Cardiac muscle cell (in vitro differentiated cells and primary cell): ENCODE data around the gene ODC1. TPM values are rescaled to one million over a fixed set of nuclear protein-coding genes. Genes with fewer than 3 reads are reported as not detected.

Experiments
- DNase-seq, 2 donors: peaks; one replicate each; pipeline versions ENCODE4 v3.0.0 to v3.0.0-alpha.2; 2010 to 2017; ENCODE audit warnings: low read depth in 1 of 2, low spot score in 1 of 2
- H3K27ac ChIP-seq: fragments of 200-600 bp; sonication (generic); 2 replicates; pipeline ENCODE4 v1.5.1; 2016
- H3K27me3 ChIP-seq: fragments of 200-600 bp; sonication (generic); 2 replicates; pipeline ENCODE4 v1.6.0; 2016; ENCODE audit warnings: control low read depth
- H3K36me3 ChIP-seq: fragments of 200-600 bp; sonication (generic); 2 replicates; pipeline ENCODE4 v1.5.1; 2016; ENCODE audit warnings: control low read depth
- H3K4me1 ChIP-seq: fragments of 200-600 bp; sonication (generic); 2 replicates; pipeline ENCODE4 v1.8.1; 2017; ENCODE audit warnings: low read depth, mild to moderate bottlenecking, mixed run types
- H3K4me3 ChIP-seq: fragments of 200-600 bp; sonication (generic); 2 replicates; pipeline ENCODE4 v1.5.1; 2016; ENCODE audit warnings: mild to moderate bottlenecking
- H3K9me3 ChIP-seq: fragments of 200-600 bp; sonication (generic); 2 replicates; pipeline ENCODE4 v1.5.1; 2017; ENCODE audit warnings: low read depth, mild to moderate bottlenecking, control low read depth
- CTCF ChIP-seq: IDR thresholded peaks from 2 replicates; pipeline ENCODE4 v1.5.1; 2012; ENCODE audit warnings: low read depth, mild to moderate bottlenecking, low read length
- polyA plus RNA-seq: library from polyadenylated mRNA; unstranded; fragments of >200 nt; fragmentation: Nextera tagmentation; extraction: Ambion mirVana; gene quantifications from 2 replicates; pipeline ENCODE4 v1.2.1, GENCODE V29; 2016
- total RNA-seq: library from RNA; depleted of rRNA; stranded (reverse); fragments of >200 nt; gene quantifications from 2 replicates; pipeline ENCODE4 v1.2.3, GENCODE V29; 2016

The ODC1 gene
- total and polyA plus RNA-seq, 2 experiments from 2014 or later = 117 to 129 TPM

DNA sequence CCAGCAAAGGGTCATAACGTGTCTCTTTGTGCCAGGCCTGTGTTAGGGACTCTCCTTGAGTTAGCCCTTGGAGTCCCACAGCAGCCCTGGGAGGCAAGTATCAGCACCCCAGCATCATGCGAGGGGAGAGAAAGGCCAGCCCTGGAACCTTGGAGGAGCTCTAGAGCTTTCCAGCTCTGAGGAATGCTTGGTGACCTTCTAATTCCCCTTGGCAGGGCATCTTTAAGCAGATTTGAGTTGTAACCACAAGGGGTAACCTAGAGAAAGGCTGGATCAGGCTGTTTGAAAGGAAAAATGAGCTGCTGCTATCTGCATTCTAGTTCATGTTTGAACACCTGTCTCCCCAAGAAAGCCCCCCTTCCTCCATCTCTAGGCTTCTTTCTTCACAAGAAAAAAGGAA lies 23.8 kb upstream of the ODC1 start:
- no peaks in the 10 kb centered on the region for H3K9me3 ChIP-seq
- DNase-seq = no peak
- H3K4me1 ChIP-seq = peaks cover 3% of the 10 kb centered on the region

DNA sequence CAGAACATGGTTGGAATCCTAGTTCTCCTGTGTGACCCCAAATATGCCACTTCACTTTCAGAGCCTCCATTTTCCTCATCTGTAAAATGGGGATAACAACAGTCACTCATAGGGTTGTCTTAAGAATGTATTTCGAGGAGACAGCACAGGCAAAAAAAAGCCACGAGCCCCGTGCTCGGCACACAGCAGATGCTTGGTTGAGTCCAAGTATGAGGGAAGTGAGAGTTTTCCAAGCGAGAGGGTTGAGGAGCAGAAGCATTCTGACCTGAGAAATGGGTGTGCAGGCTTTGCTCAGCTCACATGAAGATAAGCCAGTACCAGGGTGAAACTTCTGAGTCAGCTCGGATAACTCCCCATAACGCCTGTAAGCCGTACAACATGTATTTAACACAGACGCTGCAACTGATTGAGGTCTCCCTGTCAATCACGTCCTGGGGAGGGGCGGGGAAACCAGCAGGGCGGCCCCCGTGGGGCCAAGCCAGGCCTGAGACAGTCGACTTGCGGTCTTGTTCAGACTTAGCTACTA lies 23.0 kb upstream of the ODC1 start:
- no peak for DNase-seq
- no peak overlapping the region for H3K4me3 ChIP-seq
- peaks cover 2% of the 10 kb centered on the region for H3K27me3 ChIP-seq
- no peaks in the 10 kb centered on the region for H3K9me3 ChIP-seq
- no peak overlapping the region for H3K27ac ChIP-seq
- TF ChIP-seq CTCF = no peak
- H3K4me1 ChIP-seq = peaks cover 3% of the 10 kb centered on the region
- H3K36me3 ChIP-seq = no peaks in the 10 kb centered on the region

More for the DNA sequence above, 23.8 kb upstream of the ODC1 start:
- H3K27me3 ChIP-seq = peaks cover 2% of the 10 kb centered on the region
- H3K4me3 ChIP-seq = no peak overlapping the region
- H3K36me3 ChIP-seq = no peaks in the 10 kb centered on the region
- no peak for TF ChIP-seq CTCF
- H3K27ac ChIP-seq = no peak overlapping the region

GRCh38 chr2:10469955-10470608 lies 22.0 kb upstream of the ODC1 start:
- TF ChIP-seq CTCF = no peak
- H3K36me3 ChIP-seq = no peaks in the 10 kb centered on the region
- H3K4me3 ChIP-seq = no peak overlapping the region
- no peaks in the 10 kb centered on the region for H3K9me3 ChIP-seq
- no peak for DNase-seq
- H3K27ac ChIP-seq = no peak overlapping the region
- no peaks in the 10 kb centered on the region for H3K27me3 ChIP-seq
- peaks cover 3% of the 10 kb centered on the region for H3K4me1 ChIP-seq

DNA sequence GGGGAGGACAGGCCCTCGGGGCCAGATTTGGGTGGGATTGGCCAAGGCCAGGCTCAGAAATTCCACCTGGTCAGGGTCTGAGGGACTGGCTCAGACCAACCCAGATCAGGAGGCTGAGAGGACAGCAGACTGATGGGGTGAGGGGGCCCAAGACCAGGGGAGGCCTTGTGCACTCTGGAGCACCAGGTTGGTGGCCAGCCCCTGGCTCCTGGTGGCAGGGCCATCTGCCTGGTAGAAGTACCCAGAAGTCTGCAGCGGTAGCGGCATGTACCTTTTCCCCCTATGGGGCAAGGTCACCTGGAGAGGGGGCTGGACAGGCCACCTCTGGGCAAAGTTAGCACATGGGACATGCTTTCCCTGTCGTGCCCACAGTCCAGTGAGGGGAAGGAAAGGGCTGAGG lies 21.2 kb upstream of the ODC1 start:
- H3K27me3 ChIP-seq = no peaks in the 10 kb centered on the region
- TF ChIP-seq CTCF = no peak
- DNase-seq = no peak
- no peak overlapping the region for H3K27ac ChIP-seq
- no peaks in the 10 kb centered on the region for H3K36me3 ChIP-seq
- peaks cover 3% of the 10 kb centered on the region for H3K4me1 ChIP-seq
- no peaks in the 10 kb centered on the region for H3K9me3 ChIP-seq
- no peak overlapping the region for H3K4me3 ChIP-seq

GRCh38 chr2:10467401-10467800 lies 19.3 kb upstream of the ODC1 start:
- Histone ChIP-seq H3K27ac (no peak overlapping the region), H3K36me3 (no peaks in the 10 kb centered on the region), H3K4me3 (no peak overlapping the region), H3K4me1 (peaks cover 3% of the 10 kb centered on the region), H3K27me3 (no peaks in the 10 kb centered on the region), H3K9me3 (no peaks in the 10 kb centered on the region)
- peak in 1 of 2 donors; percentile 35 for DNase-seq
- TF ChIP-seq CTCF = no peak
